ENCODE results near the gene ZNF281.

Gene ZNF281

DNA sequence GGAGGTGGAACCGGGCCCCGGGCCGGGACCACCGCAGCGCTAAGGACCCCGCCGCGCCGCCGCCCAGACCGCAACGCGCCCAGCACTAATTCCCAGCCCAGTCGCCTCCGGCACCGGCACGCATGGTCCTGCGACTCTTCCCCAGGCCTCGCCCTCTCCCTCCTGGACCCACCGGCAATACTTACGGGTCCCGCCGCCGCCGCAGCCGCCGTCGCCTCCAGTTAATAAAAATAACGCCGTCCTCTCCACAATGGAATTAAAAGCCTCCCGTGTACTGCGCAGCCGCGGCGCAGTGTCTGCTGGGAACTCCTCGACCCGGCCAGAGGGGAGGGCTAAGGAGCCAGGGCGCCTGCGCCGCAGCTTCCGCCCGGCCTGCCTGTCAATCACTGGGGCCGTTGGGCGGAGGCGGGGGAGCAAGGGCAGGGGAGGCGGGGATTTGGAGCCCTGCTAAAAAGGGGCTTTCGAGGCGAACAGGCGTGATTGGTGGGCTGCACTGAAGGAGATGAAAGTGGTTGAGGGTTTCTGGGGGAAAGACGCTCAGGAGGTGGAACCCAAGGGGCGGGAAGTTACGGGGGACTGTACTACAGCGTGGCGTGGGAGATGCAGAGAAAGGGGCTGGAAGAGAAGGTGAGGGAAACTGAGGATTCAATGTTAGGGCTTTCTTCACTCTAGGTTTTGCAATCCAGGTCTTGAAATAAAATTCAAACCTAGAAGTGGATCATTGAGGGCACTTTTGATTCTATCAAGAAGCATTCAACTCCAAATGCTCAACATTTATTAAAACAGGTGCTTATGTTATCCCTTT lies at the start of gene ZNF281 (continued):
- TF ChIP-seq IKZF3 (tag by site-specific recombination; IDR thresholded peaks at IDR 0.05): no peak
- TF ChIP-seq TCF7L2 (IDR thresholded peaks at IDR 0.05; ENCODE audit: borderline replicate concordance, low read depth, low read length): no peak
- TF ChIP-seq ZNF184 (tag by site-specific recombination; IDR thresholded peaks at IDR 0.05): no peak
- TF ChIP-seq KLF1 (tag by site-specific recombination; IDR thresholded peaks at IDR 0.05): 0 out of 2 replicates have a peak, but pooled peaks have one; percentile 39
- TF ChIP-seq, protein P1, sequence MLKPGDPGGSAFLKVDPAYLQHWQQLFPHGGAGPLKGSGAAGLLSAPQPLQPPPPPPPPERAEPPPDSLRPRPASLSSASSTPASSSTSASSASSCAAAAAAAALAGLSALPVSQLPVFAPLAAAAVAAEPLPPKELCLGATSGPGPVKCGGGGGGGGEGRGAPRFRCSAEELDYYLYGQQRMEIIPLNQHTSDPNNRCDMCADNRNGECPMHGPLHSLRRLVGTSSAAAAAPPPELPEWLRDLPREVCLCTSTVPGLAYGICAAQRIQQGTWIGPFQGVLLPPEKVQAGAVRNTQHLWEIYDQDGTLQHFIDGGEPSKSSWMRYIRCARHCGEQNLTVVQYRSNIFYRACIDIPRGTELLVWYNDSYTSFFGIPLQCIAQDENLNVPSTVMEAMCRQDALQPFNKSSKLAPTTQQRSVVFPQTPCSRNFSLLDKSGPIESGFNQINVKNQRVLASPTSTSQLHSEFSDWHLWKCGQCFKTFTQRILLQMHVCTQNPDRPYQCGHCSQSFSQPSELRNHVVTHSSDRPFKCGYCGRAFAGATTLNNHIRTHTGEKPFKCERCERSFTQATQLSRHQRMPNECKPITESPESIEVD (tag by site-specific recombination; IDR thresholded peaks at IDR 0.05): no peak
- TF ChIP-seq YY1 (tag by site-specific recombination; IDR thresholded peaks at IDR 0.05): no peak; the same call in 1 of the 2 replicates
- TF ChIP-seq ZBTB48 (tag by site-specific recombination; IDR thresholded peaks at IDR 0.05): peak; percentile 71
- TF ChIP-seq ZNF174 (tag by site-specific recombination; IDR thresholded peaks at IDR 0.05): no peak
- TF ChIP-seq ZNF843 (tag by site-specific recombination; IDR thresholded peaks at IDR 0.05): no peak
- TF ChIP-seq, protein P2, sequence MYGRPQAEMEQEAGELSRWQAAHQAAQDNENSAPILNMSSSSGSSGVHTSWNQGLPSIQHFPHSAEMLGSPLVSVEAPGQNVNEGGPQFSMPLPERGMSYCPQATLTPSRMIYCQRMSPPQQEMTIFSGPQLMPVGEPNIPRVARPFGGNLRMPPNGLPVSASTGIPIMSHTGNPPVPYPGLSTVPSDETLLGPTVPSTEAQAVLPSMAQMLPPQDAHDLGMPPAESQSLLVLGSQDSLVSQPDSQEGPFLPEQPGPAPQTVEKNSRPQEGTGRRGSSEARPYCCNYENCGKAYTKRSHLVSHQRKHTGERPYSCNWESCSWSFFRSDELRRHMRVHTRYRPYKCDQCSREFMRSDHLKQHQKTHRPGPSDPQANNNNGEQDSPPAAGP (tag by site-specific recombination; IDR thresholded peaks at IDR 0.05): no peak
- no peak for TF ChIP-seq ZNF560 (tag by site-specific recombination; IDR thresholded peaks at IDR 0.05; ENCODE audit: borderline replicate concordance)
- no peak for TF ChIP-seq ZNF660 (tag by site-specific recombination; IDR thresholded peaks at IDR 0.05)
- TF ChIP-seq HOXA7 (CRISPR knock-in tag; IDR thresholded peaks at IDR 0.05; ENCODE audit: borderline replicate concordance): no peak
- TF ChIP-seq ZNF10 (tag by site-specific recombination; IDR thresholded peaks at IDR 0.05): peak; percentile 8; the same call in 1 of the 2 replicates
- peak; percentile 86 for TF ChIP-seq ZFHX2 (tag by site-specific recombination; conservative IDR thresholded peaks at IDR 0.05)
- TF ChIP-seq, protein P3, sequence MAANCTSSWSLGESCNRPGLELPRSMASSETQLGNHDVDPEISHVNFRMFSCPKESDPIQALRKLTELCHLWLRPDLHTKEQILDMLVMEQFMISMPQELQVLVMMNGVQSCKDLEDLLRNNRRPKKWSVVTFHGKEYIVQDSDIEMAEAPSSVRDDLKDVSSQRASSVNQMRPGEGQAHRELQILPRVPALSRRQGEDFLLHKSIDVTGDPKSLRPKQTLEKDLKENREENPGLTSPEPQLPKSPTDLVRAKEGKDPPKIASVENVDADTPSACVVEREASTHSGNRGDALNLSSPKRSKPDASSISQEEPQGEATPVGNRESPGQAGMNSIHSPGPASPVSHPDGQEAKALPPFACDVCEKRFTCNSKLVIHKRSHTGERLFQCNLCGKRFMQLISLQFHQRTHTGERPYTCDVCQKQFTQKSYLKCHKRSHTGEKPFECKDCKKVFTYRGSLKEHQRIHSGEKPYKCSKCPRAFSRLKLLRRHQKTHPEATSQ (tag by site-specific recombination; IDR thresholded peaks at IDR 0.05): peak; percentile 48; the same call in 1 of the 2 replicates
- no peak for TF ChIP-seq ZNF621 (tag by site-specific recombination; IDR thresholded peaks at IDR 0.05)
- peak; percentile 59; the same call in 1 of the 2 replicates for TF ChIP-seq SP7 (tag by site-specific recombination; IDR thresholded peaks at IDR 0.05)
- no peak for TF ChIP-seq KLF8 (tag by site-specific recombination; IDR thresholded peaks at IDR 0.05)
- TF ChIP-seq HOXD13 (CRISPR knock-in tag; IDR thresholded peaks at IDR 0.05; ENCODE audit: borderline replicate concordance): no peak; the same call in 1 of the 2 replicates
- TF ChIP-seq ZNF391 (tag by site-specific recombination; IDR thresholded peaks at IDR 0.05; ENCODE audit: borderline replicate concordance, low read depth): peak; percentile 36; the same call in 1 of the 2 replicates
- TF ChIP-seq ZFP41 (tag by site-specific recombination; IDR thresholded peaks at IDR 0.05; ENCODE audit: borderline replicate concordance): no peak
- TF ChIP-seq ZNF658 (tag by site-specific recombination; IDR thresholded peaks at IDR 0.05): no peak
- peak; percentile 66; the same call in 1 of the 2 replicates for TF ChIP-seq ZNF501 (tag by site-specific recombination; IDR thresholded peaks at IDR 0.05)
- no peak; the same call in 1 of the 2 replicates for TF ChIP-seq ZBTB17 (tag by site-specific recombination; IDR thresholded peaks at IDR 0.05)
- no peak for TF ChIP-seq ZNF707 (tag by site-specific recombination; IDR thresholded peaks at IDR 0.05)
- peak; percentile 26 for TF ChIP-seq GLIS1 (tag by site-specific recombination; IDR thresholded peaks at IDR 0.05)
- TF ChIP-seq ZNF585B (tag by site-specific recombination; IDR thresholded peaks at IDR 0.05): no peak
- TF ChIP-seq, protein P4, sequence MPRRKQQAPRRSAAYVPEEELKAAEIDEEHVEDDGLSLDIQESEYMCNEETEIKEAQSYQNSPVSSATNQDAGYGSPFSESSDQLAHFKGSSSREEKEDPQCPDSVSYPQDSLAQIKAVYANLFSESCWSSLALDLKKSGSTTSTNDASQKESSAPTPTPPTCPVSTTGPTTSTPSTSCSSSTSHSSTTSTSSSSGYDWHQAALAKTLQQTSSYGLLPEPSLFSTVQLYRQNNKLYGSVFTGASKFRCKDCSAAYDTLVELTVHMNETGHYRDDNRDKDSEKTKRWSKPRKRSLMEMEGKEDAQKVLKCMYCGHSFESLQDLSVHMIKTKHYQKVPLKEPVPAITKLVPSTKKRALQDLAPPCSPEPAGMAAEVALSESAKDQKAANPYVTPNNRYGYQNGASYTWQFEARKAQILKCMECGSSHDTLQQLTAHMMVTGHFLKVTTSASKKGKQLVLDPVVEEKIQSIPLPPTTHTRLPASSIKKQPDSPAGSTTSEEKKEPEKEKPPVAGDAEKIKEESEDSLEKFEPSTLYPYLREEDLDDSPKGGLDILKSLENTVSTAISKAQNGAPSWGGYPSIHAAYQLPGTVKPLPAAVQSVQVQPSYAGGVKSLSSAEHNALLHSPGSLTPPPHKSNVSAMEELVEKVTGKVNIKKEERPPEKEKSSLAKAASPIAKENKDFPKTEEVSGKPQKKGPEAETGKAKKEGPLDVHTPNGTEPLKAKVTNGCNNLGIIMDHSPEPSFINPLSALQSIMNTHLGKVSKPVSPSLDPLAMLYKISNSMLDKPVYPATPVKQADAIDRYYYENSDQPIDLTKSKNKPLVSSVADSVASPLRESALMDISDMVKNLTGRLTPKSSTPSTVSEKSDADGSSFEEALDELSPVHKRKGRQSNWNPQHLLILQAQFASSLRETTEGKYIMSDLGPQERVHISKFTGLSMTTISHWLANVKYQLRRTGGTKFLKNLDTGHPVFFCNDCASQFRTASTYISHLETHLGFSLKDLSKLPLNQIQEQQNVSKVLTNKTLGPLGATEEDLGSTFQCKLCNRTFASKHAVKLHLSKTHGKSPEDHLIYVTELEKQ (tag by site-specific recombination; IDR thresholded peaks at IDR 0.05; ENCODE audit: borderline replicate concordance): peak; percentile 76; the same call in 1 of the 2 replicates
- peak; percentile 86 for TF ChIP-seq EGR2 (tag by site-specific recombination; IDR thresholded peaks at IDR 0.05; ENCODE audit: low read depth)
